SK-N-SH treated with all-trans-retinoic acid at 6 μM for 48 hours (cell line): ENCODE results near the gene CABP1.

Source experiments
- ATAC-seq: fragments of 200-7000 bp; cut with Tn5 transposase; 3 replicates; pipeline ENCODE4 v1.9.1; 2020; ENCODE audit warnings: mild to moderate bottlenecking, moderate library complexity
- ARNTL ChIP-seq: fragments of 450-650 bp; formaldehyde crosslinking; IDR thresholded peaks from 2 replicates; pipeline ENCODE4 v1.5.0; 2020; ENCODE audit warnings: low read depth, mild to moderate bottlenecking, moderate library complexity, borderline replicate concordance
- BACH2 ChIP-seq: fragments of 250-450 bp; sonication (Bioruptor Pico); IDR thresholded peaks from 2 replicates; pipeline ENCODE4 v1.9.0; 2021; ENCODE audit warnings: mild to moderate bottlenecking, borderline replicate concordance
- CREB5 ChIP-seq: fragments of 250-450 bp; sonication (Bioruptor Pico); IDR thresholded peaks from 2 replicates; pipeline ENCODE4 v1.5.1; 2020; ENCODE audit warnings: low read depth, mild to moderate bottlenecking, moderate library complexity
- CSDC2 ChIP-seq: fragments of 250-450 bp; sonication (Bioruptor Pico); IDR thresholded peaks from 2 replicates; pipeline ENCODE4 v1.5.0; 2020; ENCODE audit warnings: mild to moderate bottlenecking, moderate library complexity
- CSRNP3 ChIP-seq: fragments of 250-450 bp; sonication (Bioruptor Pico); IDR thresholded peaks from 2 replicates; pipeline ENCODE4 v1.5.1; 2021; ENCODE audit warnings: mild to moderate bottlenecking, moderate library complexity
- ESRRG ChIP-seq: fragments of 250-450 bp; sonication (Bioruptor Pico); IDR thresholded peaks from 2 replicates; pipeline ENCODE4 v1.6.1; 2021; ENCODE audit warnings: mild to moderate bottlenecking
- GLIS3 ChIP-seq: fragments of 250-450 bp; sonication (Bioruptor Pico); IDR thresholded peaks from 2 replicates; pipeline ENCODE4 v1.5.0; 2020; ENCODE audit warnings: mild to moderate bottlenecking, moderate library complexity
- ISL1 ChIP-seq: fragments of 250-450 bp; sonication (Bioruptor Pico); IDR thresholded peaks from 2 replicates; pipeline ENCODE4 v2.1.2; 2022; ENCODE audit warnings: mild to moderate bottlenecking, moderate library complexity
- OSR1 ChIP-seq: fragments of 250-450 bp; sonication (Bioruptor Pico); IDR thresholded peaks from 2 replicates; pipeline ENCODE4 v1.8.0; 2022; ENCODE audit warnings: moderate library complexity, mild to moderate bottlenecking, inconsistent platforms
- POU6F1 ChIP-seq: fragments of 250-450 bp; sonication (Bioruptor Pico); IDR thresholded peaks from 2 replicates; pipeline ENCODE4 v1.8.0; 2021; ENCODE audit warnings: low read depth, mild to moderate bottlenecking, moderate library complexity, borderline replicate concordance
- PPARA ChIP-seq: fragments of 250-450 bp; sonication (Bioruptor Pico); IDR thresholded peaks from 2 replicates; pipeline ENCODE4 v1.5.0; 2020; ENCODE audit warnings: mild to moderate bottlenecking, borderline replicate concordance
- RARB ChIP-seq: fragments of 250-450 bp; sonication (Bioruptor Pico); IDR thresholded peaks from 2 replicates; pipeline ENCODE4 v1.8.0; 2021; ENCODE audit warnings: mild to moderate bottlenecking, moderate library complexity
- SNAI2 ChIP-seq: fragments of 250-450 bp; sonication (Bioruptor Pico); IDR thresholded peaks from 2 replicates; pipeline ENCODE4 v1.5.0; 2020; ENCODE audit warnings: mild to moderate bottlenecking, moderate library complexity
- TCF4 ChIP-seq: fragments of 250-450 bp; sonication (Bioruptor Pico); IDR thresholded peaks from 2 replicates; pipeline ENCODE4 v1.8.0; 2021; ENCODE audit warnings: mild to moderate bottlenecking, moderate library complexity, borderline replicate concordance
- TOX ChIP-seq: fragments of 250-450 bp; sonication (Bioruptor Pico); IDR thresholded peaks from 2 replicates; pipeline ENCODE4 v1.8.0; 2021; ENCODE audit warnings: mild to moderate bottlenecking, moderate library complexity, borderline replicate concordance
- TSHZ2 ChIP-seq: fragments of 250-450 bp; sonication (Bioruptor Pico); IDR thresholded peaks from 2 replicates; pipeline ENCODE4 v1.5.0; 2020; ENCODE audit warnings: mild to moderate bottlenecking, moderate library complexity
- ZC3H10 ChIP-seq: fragments of 250-450 bp; sonication (Bioruptor Pico); IDR thresholded peaks from 2 replicates; pipeline ENCODE4 v1.5.1; 2021; ENCODE audit warnings: mild to moderate bottlenecking, moderate library complexity
- ZFP3 ChIP-seq: fragments of 250-450 bp; sonication (Bioruptor Pico); IDR thresholded peaks from 2 replicates; pipeline ENCODE4 v1.5.0; 2020; ENCODE audit warnings: mild to moderate bottlenecking, moderate library complexity
- ZFP30 ChIP-seq: fragments of 450-650 bp; formaldehyde crosslinking; IDR thresholded peaks from 2 replicates; pipeline ENCODE4 v1.5.0; 2022; ENCODE audit warnings: mild to moderate bottlenecking, moderate library complexity
- ZNF565 ChIP-seq: fragments of 450-650 bp; formaldehyde crosslinking; conservative IDR thresholded peaks from 2 replicates; pipeline ENCODE4 v1.5.0; 2020; ENCODE audit warnings: low read depth, mild to moderate bottlenecking, moderate library complexity
- ZNF70 ChIP-seq: fragments of 450-650 bp; formaldehyde crosslinking; IDR thresholded peaks from 2 replicates; pipeline ENCODE4 v1.5.0; 2020; ENCODE audit warnings: mild to moderate bottlenecking, moderate library complexity

Gene CABP1

GRCh38 chr12:120692524-120693033, 52.2 kb downstream of the CABP1 start:
- no peak for ATAC-seq
- no peak for TF ChIP-seq OSR1 (CRISPR knock-in tag)
- no peak for TF ChIP-seq POU6F1 (CRISPR knock-in tag)
- no peak for TF ChIP-seq CREB5 (CRISPR knock-in tag)
- TF ChIP-seq CSDC2 (CRISPR knock-in tag): no peak

GRCh38 chr12:120693848-120694247, 53.4 kb downstream of the CABP1 start:
- no peak for TF ChIP-seq TCF4 (CRISPR knock-in tag)
- no peak for TF ChIP-seq ZFP3 (CRISPR knock-in tag)
- ATAC-seq: no peak

GRCh38 chr12:120696626-120697025, 56.2 kb downstream of the CABP1 start:
- no peak for ATAC-seq
- no peak for TF ChIP-seq ZC3H10 (CRISPR knock-in tag)
- no peak for TF ChIP-seq ZFP30 (CRISPR knock-in tag)
- TF ChIP-seq ZNF565 (CRISPR knock-in tag): no peak
- TF ChIP-seq TOX (CRISPR knock-in tag): no peak
- TF ChIP-seq GLIS3 (CRISPR knock-in tag): no peak
- no peak for TF ChIP-seq CSDC2 (CRISPR knock-in tag)
- no peak for TF ChIP-seq RARB
- TF ChIP-seq ZNF70: no peak
- no peak for TF ChIP-seq ARNTL
- no peak for TF ChIP-seq BACH2
- no peak for TF ChIP-seq ISL1 (CRISPR knock-in tag)
- no peak for TF ChIP-seq SNAI2
- TF ChIP-seq TCF4 (CRISPR knock-in tag): no peak

- TF ChIP-seq POU6F1 (CRISPR knock-in tag) (no peak), CSRNP3 (no peak), CSDC2 (CRISPR knock-in tag) (no peak), ZFP3 (CRISPR knock-in tag) (no peak), TCF4 (CRISPR knock-in tag) (no peak), ZFP30 (CRISPR knock-in tag) (no peak), ISL1 (CRISPR knock-in tag) (no peak), ZNF565 (CRISPR knock-in tag) (no peak), BACH2 (no peak), ZNF70 (no peak), OSR1 (CRISPR knock-in tag) (no peak), SNAI2 (no peak), ARNTL (no peak)
- no peak for ATAC-seq
Measured at GRCh38 chr12:120697344-120697743, 56.9 kb downstream of the CABP1 start.

- no peak for ATAC-seq
- TF ChIP-seq ZFP3 (CRISPR knock-in tag): no peak
- no peak for TF ChIP-seq ISL1 (CRISPR knock-in tag)
- TF ChIP-seq ESRRG: no peak
- TF ChIP-seq TSHZ2: no peak
- no peak for TF ChIP-seq ZC3H10 (CRISPR knock-in tag)
- no peak for TF ChIP-seq GLIS3 (CRISPR knock-in tag)
- TF ChIP-seq BACH2: no peak
- no peak for TF ChIP-seq PPARA
- no peak for TF ChIP-seq CSDC2 (CRISPR knock-in tag)
Measured at GRCh38 chr12:120698665-120699064, 58.2 kb downstream of the CABP1 start.
